ENCODE measurements around the gene FAM124A. TPM values are rescaled to one million over a fixed set of nuclear protein-coding genes. Genes with fewer than 3 reads are reported as not detected.

The FAM124A gene
- total and polyA plus RNA-seq, 12 donors, result 2.1 to 14.0 (median 7.0) TPM

- H3K27ac ChIP-seq, result peak overlapping the region in 1 of 10 donors; percentile 49
- H3K36me3 ChIP-seq, result peaks cover 0 to 22% (median 0%) of the 10 kb centered on the region in 9 donors
- intact Hi-C loops (cut with DNase I), result no loop called here
- H3K4me1 ChIP-seq, result peaks cover 0 to 42% (median 26%) of the 10 kb centered on the region in 9 donors
- peaks cover 0 to 3% (median 0%) of the 10 kb centered on the region in 11 donors for H3K9me3 ChIP-seq
- TF ChIP-seq CTCF (IDR thresholded peaks at IDR 0.05), result no peak
- ATAC-seq (peak in 1 of 8 donors; percentile 29), DNase-seq (no peak)
- 56% methylated on average over 4 of the region's 4 CpGs for WGBS, 2 donors
- no peak overlapping the region for H3K4me3 ChIP-seq
- no peaks in the 10 kb centered on the region for H3K27me3 ChIP-seq
Observed at GRCh38 chr13:51235756-51236490, 13.7 kb downstream of the FAM124A start.

GRCh38 chr13:51236491-51236792 lies 14.2 kb downstream of the FAM124A start:
- Histone ChIP-seq H3K27me3 (no peaks in the 10 kb centered on the region), H3K4me1 (peaks cover 0 to 37% (median 23%) of the 10 kb centered on the region in 9 donors), H3K4me3 (no peak overlapping the region), H3K9me3 (peaks cover 0 to 3% (median 0%) of the 10 kb centered on the region in 11 donors), H3K36me3 (peaks cover 0 to 22% (median 0%) of the 10 kb centered on the region in 9 donors), H3K27ac (peak overlapping the region in 1 of 10 donors; percentile 49)
- intact Hi-C loops (cut with DNase I), result no loop called here
- DNase-seq (no peak), ATAC-seq (no peak)
- TF ChIP-seq CTCF (IDR thresholded peaks at IDR 0.05), result no peak
- 94 to 97% methylated on average over 1 of the region's 1 CpG for WGBS, 2 donors

- 77% methylated on average over 4 of the region's 4 CpGs for WGBS, 2 donors
- no peaks in the 10 kb centered on the region for H3K27me3 ChIP-seq
- H3K4me3 ChIP-seq, result no peak overlapping the region
- no peak for TF ChIP-seq CTCF (IDR thresholded peaks at IDR 0.05)
- no peak overlapping the region for H3K27ac ChIP-seq
- peaks cover 0 to 3% (median 0%) of the 10 kb centered on the region in 11 donors for H3K9me3 ChIP-seq
- intact Hi-C loops (cut with DNase I), result no loop called here
- peaks cover 0 to 13% (median 0%) of the 10 kb centered on the region in 9 donors for H3K36me3 ChIP-seq
- peaks cover 0 to 41% (median 22%) of the 10 kb centered on the region in 9 donors for H3K4me1 ChIP-seq
- ATAC-seq (no peak), DNase-seq (no peak)
Observed at GRCh38 chr13:51237386-51237785, 15.2 kb downstream of the FAM124A start.

GRCh38 chr13:51237887-51238286 lies 15.7 kb downstream of the FAM124A start:
- no peak overlapping the region for H3K27ac ChIP-seq
- no peak for TF ChIP-seq CTCF (IDR thresholded peaks at IDR 0.05)
- peak in 7 of 8 donors; percentile 34 to 82 (median 62) for ATAC-seq
- peaks cover 0 to 8% (median 0%) of the 10 kb centered on the region in 9 donors for H3K36me3 ChIP-seq
- H3K4me3 ChIP-seq, result no peak overlapping the region
- no peaks in the 10 kb centered on the region for H3K27me3 ChIP-seq
- intact Hi-C loops (cut with DNase I), result no loop called here
- H3K4me1 ChIP-seq, result peaks cover 0 to 44% (median 22%) of the 10 kb centered on the region in 9 donors
- 60 to 70% methylated on average over 2 of the region's 2 CpGs for WGBS, 2 donors
- DNase-seq, result no peak
- peaks cover 0 to 3% (median 0%) of the 10 kb centered on the region in 11 donors for H3K9me3 ChIP-seq

Data from heart right ventricle (tissue), 16 donors.